Brain microvascular endothelial cell (primary cell): ENCODE results near the gene RAB40C.

ENCODE experiments used
- DNase-seq: peaks from one replicate; pipeline ENCODE4 v3.0.0-alpha.2; 2020
- H3K27ac ChIP-seq: fragments of 250-450 bp; sonication (Bioruptor Pico); 2 replicates; pipeline ENCODE4 v1.5.1; 2020; ENCODE audit warnings: mild to moderate bottlenecking, moderate library complexity
- H3K27me3 ChIP-seq: fragments of 250-450 bp; sonication (Bioruptor Pico); replicated peaks from 2 replicates; pipeline ENCODE4 v1.5.1; 2020; ENCODE audit warnings: mild to moderate bottlenecking
- H3K36me3 ChIP-seq: fragments of 250-450 bp; sonication (Bioruptor Pico); replicated peaks from 2 replicates; pipeline ENCODE4 v1.5.1; 2020; ENCODE audit warnings: mild to moderate bottlenecking
- H3K4me3 ChIP-seq: 2 replicates; pipeline ENCODE4 v1.5.1; 2011; ENCODE audit warnings: low read depth, mild to moderate bottlenecking, control low read depth, low read length, moderate library complexity
- in situ Hi-C: cut with HindIII; loops from 2 replicates; pipeline ENCODE4 v1.10.0; 2017; ENCODE audit warnings: low sequenced_read_pairs, low pct_ligation_motif_present
- TF ChIP-seq, protein P1 (sequence below): IDR thresholded peaks from 2 replicates; pipeline ENCODE4 v1.5.1; 2011; ENCODE audit warnings: low read depth, mild to moderate bottlenecking, moderate library complexity, low read length, control low read depth, inconsistent platforms; ENCODE audit errors: missing control alignments

Gene RAB40C

DNA sequence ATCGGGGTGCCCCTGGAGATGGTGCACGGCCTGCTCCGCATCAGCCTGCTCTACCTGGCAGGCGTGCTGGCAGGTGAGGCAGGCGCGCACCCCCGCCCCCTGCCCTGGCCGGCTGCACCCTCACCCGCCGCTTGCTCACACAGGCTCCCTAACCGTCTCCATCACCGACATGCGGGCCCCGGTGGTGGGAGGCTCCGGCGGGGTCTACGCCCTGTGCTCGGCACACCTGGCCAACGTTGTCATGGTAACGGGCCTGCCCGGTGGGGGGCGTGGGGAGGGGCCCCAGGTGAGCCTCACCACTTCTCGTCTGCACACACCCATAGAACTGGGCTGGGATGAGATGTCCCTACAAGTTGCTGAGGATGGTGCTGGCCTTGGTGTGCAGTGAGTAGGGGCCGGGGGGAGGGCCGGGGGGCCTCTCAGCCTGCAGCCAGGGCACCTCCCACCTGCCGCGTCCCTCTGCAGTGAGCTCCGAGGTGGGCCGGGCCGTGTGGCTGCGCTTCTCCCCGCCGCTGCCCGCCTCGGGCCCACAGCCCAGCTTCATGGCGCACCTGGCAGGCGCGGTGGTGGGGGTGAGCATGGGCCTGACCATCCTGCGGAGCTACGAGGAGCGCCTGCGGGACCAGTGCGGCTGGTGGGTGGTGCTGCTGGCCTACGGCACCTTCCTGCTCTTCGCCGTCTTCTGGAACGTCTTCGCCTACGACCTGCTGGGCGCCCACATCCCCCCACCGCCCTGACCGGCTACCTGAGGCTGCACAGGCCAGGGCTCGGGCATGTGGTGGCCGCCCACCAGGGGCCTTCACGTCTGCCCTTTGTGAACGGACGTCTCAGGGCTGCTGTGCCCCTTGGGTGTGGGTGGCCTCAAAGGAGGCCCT lies 87.7 kb downstream of the RAB40C start:
- Histone ChIP-seq H3K36me3 (peaks cover 30% of the 10 kb centered on the region), H3K27ac (no peak overlapping the region), H3K27me3 (no peaks in the 10 kb centered on the region), H3K4me3 (no peak overlapping the region)
- in situ Hi-C loops, result no loop called here
- TF ChIP-seq, protein P1, sequence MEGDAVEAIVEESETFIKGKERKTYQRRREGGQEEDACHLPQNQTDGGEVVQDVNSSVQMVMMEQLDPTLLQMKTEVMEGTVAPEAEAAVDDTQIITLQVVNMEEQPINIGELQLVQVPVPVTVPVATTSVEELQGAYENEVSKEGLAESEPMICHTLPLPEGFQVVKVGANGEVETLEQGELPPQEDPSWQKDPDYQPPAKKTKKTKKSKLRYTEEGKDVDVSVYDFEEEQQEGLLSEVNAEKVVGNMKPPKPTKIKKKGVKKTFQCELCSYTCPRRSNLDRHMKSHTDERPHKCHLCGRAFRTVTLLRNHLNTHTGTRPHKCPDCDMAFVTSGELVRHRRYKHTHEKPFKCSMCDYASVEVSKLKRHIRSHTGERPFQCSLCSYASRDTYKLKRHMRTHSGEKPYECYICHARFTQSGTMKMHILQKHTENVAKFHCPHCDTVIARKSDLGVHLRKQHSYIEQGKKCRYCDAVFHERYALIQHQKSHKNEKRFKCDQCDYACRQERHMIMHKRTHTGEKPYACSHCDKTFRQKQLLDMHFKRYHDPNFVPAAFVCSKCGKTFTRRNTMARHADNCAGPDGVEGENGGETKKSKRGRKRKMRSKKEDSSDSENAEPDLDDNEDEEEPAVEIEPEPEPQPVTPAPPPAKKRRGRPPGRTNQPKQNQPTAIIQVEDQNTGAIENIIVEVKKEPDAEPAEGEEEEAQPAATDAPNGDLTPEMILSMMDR, result no peak
- DNase-seq, result no peak

DNA sequence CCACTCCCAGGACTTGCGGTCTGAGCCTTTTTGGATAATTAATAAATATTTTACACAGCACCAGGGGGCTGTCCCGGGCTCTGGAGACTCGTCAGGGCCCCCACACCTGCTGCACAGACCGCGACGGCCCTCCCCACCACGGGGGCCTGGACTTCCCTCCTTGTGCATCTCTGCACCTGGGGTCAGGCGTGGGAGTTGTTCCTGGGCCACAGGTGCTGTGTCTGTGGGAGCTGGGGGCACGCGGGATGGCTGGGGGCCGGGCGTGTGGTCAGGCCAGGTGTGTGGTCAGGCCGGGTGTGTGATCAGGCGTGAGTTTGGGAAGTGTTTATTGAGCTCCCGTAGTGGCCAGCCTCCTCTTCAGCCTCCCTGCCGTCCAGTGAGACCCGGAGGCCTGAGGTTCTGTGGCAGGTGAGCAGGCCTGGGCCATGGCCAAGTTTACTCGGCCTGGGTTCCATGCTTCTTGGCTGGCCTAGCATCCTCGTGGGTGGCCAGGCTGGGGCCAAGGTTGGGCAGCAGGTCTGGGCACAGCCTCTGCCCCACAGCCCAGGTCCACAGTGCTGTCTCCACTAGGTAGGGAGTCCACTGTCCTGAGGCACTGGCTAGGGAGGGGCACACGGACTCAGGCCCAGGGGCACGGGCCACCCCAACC lies 88.5 kb downstream of the RAB40C start:
- TF ChIP-seq, protein P1, result no peak
- no peaks in the 10 kb centered on the region for H3K27me3 ChIP-seq
- in situ Hi-C loops, result no loop called here
- peaks cover 30% of the 10 kb centered on the region for H3K36me3 ChIP-seq
- H3K4me3 ChIP-seq, result no peak overlapping the region
- no peak overlapping the region for H3K27ac ChIP-seq
- DNase-seq, result no peak
